OCI-LY3 (cell line): ENCODE measurements around the gene RAE1.
"Not testable (repeated sequence)": the region's sequence is repeated elsewhere in the genome, so short reads cannot be mapped to it uniquely, and the experiment has no call there.

Source experiments
- H2AFZ ChIP-seq: fragments of 200-600, 300-600 bp; shearing (Covaris generic); 2 replicates; pipeline ENCODE4 v1.6.0; 2014; ENCODE audit warnings: antibody characterized with exemption, low read depth, low read length
- H3K27ac ChIP-seq: fragments of 200-600, 300-600 bp; sonication (generic); 2 replicates; pipeline ENCODE4 v1.5.1; 2014; ENCODE audit warnings: mild to moderate bottlenecking, low read length, moderate library complexity, mixed read lengths
- H3K27me3 ChIP-seq: fragments of 200-600, 300-600 bp; sonication (generic); 2 replicates; pipeline ENCODE4 v1.6.1; 2014; ENCODE audit warnings: low read depth, low read length, mixed read lengths
- H3K36me3 ChIP-seq: fragments of 200-600, 300-600 bp; sonication (generic); replicated peaks from 2 replicates; pipeline ENCODE3; 2014; ENCODE audit warnings: low read depth, low read length, mixed read lengths
- H3K4me1 ChIP-seq: fragments of 300-600, 200-600 bp; sonication (generic); 2 replicates; pipeline ENCODE4 v1.6.1; 2014; ENCODE audit warnings: low read length, mixed read lengths
- H3K4me2 ChIP-seq: fragments of 200-600, 300-600 bp; sonication (generic); 2 replicates; pipeline ENCODE4 v1.6.1; 2014; ENCODE audit warnings: low read length, mixed read lengths
- H3K4me3 ChIP-seq: fragments of 300-600, 200-600 bp; sonication (generic); 2 replicates; pipeline ENCODE4 v1.5.1; 2014; ENCODE audit warnings: antibody characterized with exemption, mild to moderate bottlenecking, low read length, moderate library complexity
- H3K79me2 ChIP-seq: fragments of 300-600, 200-600 bp; shearing (Covaris generic); 2 replicates; pipeline ENCODE4 v1.6.1; 2014; ENCODE audit warnings: mild to moderate bottlenecking, low read length, mixed read lengths
- H3K9ac ChIP-seq: fragments of 300-600, 200-600 bp; shearing (Covaris generic); 2 replicates; pipeline ENCODE4 v1.6.0; 2014; ENCODE audit warnings: mild to moderate bottlenecking, low read length, moderate library complexity
- H3K9me3 ChIP-seq: fragments of 200-600, 300-600 bp; shearing (Covaris generic); 2 replicates; pipeline ENCODE4 v1.6.1; 2014; ENCODE audit warnings: low read length, mixed read lengths; ENCODE audit not compliant: insufficient read depth
- H4K20me1 ChIP-seq: fragments of 200-600, 300-600 bp; sonication (generic); 2 replicates; pipeline ENCODE4 v1.6.1; 2016; ENCODE audit warnings: low read length, mixed read lengths; ENCODE audit not compliant: insufficient read depth
- EZH2phosphoT487 ChIP-seq: fragments of 200-600 bp; shearing (Covaris generic); IDR thresholded peaks from 2 replicates; pipeline ENCODE4 v1.6.1; 2018; ENCODE audit warnings: antibody characterized with exemption, mixed run types, low read depth
- TF ChIP-seq, protein P1 (sequence below): fragments of 200-600, 300-600 bp; sonication (generic); IDR thresholded peaks from 2 replicates; pipeline ENCODE4 v1.5.1; 2014; ENCODE audit warnings: antibody characterized with exemption, low read length, low read depth

Gene RAE1

DNA sequence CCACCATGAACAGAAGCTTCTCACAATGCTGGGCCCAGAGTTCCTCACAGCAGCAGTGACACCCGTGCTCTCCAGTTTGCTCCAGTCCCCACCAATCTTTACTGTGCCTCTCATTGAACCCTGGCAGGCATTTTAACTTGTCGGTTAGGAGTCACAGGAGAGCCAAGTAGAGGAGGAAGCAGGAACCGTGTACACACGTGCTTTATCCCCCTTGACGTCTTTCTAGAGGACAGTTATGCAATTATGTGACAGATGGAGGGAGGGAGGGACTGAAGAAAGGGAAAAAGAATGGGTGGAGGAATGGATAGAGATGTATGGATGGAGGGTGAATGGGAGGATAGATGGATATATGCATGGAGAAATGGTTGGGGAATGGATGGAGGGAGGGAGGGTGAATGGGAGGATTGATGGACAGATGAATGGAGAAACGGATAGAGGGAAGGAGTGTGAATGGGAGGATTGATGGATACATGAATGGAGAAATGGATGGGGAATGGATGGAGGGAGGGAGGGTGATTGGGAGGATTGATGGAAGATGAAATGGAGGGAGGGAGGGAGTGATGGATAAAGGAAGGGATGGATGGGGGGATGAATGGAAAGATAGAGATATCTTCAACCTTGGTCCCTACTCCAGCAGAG lies 66.1 kb downstream of the RAE1 start:
- TF ChIP-seq EZH2phosphoT487, result no peak
- TF ChIP-seq, protein P1, sequence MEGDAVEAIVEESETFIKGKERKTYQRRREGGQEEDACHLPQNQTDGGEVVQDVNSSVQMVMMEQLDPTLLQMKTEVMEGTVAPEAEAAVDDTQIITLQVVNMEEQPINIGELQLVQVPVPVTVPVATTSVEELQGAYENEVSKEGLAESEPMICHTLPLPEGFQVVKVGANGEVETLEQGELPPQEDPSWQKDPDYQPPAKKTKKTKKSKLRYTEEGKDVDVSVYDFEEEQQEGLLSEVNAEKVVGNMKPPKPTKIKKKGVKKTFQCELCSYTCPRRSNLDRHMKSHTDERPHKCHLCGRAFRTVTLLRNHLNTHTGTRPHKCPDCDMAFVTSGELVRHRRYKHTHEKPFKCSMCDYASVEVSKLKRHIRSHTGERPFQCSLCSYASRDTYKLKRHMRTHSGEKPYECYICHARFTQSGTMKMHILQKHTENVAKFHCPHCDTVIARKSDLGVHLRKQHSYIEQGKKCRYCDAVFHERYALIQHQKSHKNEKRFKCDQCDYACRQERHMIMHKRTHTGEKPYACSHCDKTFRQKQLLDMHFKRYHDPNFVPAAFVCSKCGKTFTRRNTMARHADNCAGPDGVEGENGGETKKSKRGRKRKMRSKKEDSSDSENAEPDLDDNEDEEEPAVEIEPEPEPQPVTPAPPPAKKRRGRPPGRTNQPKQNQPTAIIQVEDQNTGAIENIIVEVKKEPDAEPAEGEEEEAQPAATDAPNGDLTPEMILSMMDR, result no peak
- no peaks in the 10 kb centered on the region for H3K9me3 ChIP-seq
- H3K4me1 ChIP-seq, result no peaks in the 10 kb centered on the region
- no peak overlapping the region for H3K27ac ChIP-seq
- no peak overlapping the region for H3K4me3 ChIP-seq
- H3K79me2 ChIP-seq, result no peaks in the 10 kb centered on the region
- H3K9ac ChIP-seq, result no peak overlapping the region
- no peak overlapping the region; the same call in 1 of the 2 replicates for H2AFZ ChIP-seq
- H3K36me3 ChIP-seq, result no peaks in the 10 kb centered on the region
- H3K27me3 ChIP-seq, result peaks cover 36% of the 10 kb centered on the region
- 0 out of 2 replicates have a peak, but pooled peaks cover 4% of the 10 kb centered on the region for H4K20me1 ChIP-seq
- no peak overlapping the region for H3K4me2 ChIP-seq

DNA sequence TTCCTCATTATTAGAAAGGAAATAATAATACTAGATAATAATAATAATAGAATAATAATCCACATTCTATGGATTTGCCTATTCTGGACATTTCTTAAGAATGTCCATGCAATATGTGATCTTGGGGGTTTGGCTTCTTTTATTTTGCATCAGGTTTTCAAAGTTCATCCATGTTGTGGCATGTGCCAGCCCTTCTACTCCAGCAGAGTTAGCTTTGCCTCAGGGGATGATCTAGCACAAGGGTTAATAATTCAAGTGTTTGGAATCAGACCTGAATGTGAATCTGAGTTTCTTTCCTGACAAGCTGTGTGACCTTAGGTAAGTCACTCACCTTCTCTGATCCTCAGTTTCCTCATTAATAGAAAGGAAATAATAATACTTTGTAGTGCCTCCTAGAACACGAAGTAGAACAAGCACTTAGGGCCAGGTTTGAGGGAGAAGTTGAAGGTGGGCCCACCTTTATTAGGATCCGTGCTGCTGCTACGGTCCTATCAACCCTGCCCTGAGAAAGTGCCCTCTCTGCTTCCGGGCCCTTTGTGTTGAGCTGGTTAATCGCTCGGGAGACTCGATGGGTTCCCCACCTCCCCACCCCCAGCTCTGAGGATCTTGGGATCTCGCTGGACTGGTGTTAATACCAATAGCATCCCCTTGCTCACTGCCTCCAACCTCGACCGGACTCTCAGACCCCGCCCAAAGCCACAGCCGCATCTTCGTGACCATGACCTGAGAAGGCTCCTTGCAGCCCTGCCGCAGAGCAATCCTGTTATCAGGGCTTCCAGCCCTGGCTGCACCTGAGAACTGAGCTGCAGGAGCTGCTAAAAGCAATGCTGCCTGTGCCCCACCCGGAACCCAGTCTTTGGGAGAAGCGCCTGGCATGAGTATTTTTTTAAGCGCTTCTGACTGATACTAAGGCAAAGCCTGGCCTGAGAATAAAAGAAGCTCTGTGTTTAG lies 67.0 kb downstream of the RAE1 start:
- no peak overlapping the region for H2AFZ ChIP-seq
- H3K4me3 ChIP-seq, result no peak overlapping the region
- no peak overlapping the region for H3K9ac ChIP-seq
- H3K4me1 ChIP-seq, result no peaks in the 10 kb centered on the region
- H3K36me3 ChIP-seq, result no peaks in the 10 kb centered on the region
- H3K27ac ChIP-seq, result no peak overlapping the region
- H3K79me2 ChIP-seq, result no peaks in the 10 kb centered on the region
- H3K27me3 ChIP-seq, result peaks cover 45% of the 10 kb centered on the region
- no peaks in the 10 kb centered on the region for H3K9me3 ChIP-seq
- TF ChIP-seq, protein P1, result no peak
- TF ChIP-seq EZH2phosphoT487, result no peak
- H3K4me2 ChIP-seq, result no peak overlapping the region
- H4K20me1 ChIP-seq, result no peaks in the 10 kb centered on the region

DNA sequence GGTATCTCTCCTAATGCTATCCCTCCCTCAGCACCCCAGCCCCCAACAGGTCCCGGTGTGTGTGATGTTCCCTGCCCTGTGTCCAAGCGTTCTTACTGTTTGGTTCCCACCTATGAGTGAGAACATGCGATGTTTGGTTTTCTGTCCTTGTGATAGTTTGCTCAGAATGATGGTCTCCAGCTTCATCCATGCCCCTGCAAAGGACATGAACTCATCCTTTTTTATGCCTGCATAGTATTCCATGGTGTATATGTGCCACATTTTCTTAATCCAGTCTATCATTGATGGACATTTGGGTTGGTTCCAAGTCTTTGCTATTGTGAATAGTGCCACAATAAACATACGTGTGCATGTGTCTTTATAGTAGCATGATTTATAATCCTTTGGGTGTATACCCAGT lies 68.4 kb downstream of the RAE1 start:
- not testable (repeated sequence) for H3K4me2 ChIP-seq, H3K36me3 ChIP-seq, H2AFZ ChIP-seq, H4K20me1 ChIP-seq, H3K4me1 ChIP-seq, H3K9ac ChIP-seq, H3K4me3 ChIP-seq, H3K9me3 ChIP-seq, H3K27ac ChIP-seq, H3K79me2 ChIP-seq
- H3K27me3 ChIP-seq, result peaks cover 56% of the 10 kb centered on the region

DNA sequence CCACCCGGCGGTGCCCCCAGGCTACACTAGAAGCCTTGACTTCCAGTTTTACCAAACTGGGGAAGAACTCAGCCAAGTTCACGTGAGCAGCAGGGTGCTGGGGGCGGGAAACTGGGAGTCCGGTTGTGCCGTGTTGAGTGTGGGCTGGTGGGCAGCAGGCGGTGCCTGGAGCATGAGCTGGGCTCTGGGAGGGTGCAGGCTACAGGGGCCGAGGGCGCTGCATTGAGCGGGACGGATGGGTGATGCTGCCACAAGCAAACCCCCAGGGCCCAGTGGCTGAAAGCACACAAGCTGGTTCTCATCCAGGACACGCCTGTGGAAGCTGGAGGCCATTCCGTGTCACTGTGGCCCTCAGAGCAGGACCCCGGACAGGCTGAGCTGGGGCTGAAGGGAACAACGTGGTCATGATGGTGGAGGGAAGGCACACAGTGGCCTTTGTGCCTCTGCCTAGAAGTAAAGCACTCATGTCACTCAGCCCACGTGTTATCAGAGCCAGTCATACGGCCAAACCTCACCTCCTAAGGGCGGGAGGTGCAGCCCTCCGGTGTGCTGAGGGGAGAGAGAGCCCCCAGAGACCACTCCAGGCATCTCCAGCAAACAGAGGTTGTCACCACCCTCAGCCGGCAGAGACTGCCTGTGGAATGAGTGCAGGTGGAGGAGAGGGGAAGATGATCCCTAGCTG lies 69.7 kb downstream of the RAE1 start:
- TF ChIP-seq EZH2phosphoT487, result no peak
- TF ChIP-seq, protein P1, result no peak

More for the DNA sequence above, 69.7 kb downstream of the RAE1 start:
- Histone ChIP-seq H3K4me2 (no peak overlapping the region), H3K9ac (no peak overlapping the region), H3K9me3 (no peaks in the 10 kb centered on the region), H4K20me1 (no peaks in the 10 kb centered on the region), H3K79me2 (no peaks in the 10 kb centered on the region), H3K27ac (no peak overlapping the region), H3K36me3 (no peaks in the 10 kb centered on the region), H3K4me1 (peaks cover 7% of the 10 kb centered on the region), H2AFZ (no peak overlapping the region), H3K27me3 (peaks cover 65% of the 10 kb centered on the region), H3K4me3 (no peak overlapping the region)
